A549 (cell line): ENCODE data around the gene MOGAT2. TPM values are rescaled to one million over a fixed set of nuclear protein-coding genes. Genes with fewer than 3 reads are reported as not detected.

Source experiments
- ATAC-seq, 2 experiments: fragments of 200-7000 bp in 1 of 2; fragments of >200 bp in 1 of 2; cut with Nextera tagmentation in 1 of 2; cut with Tn5 transposase in 1 of 2; 3 replicates each; pipeline versions ENCODE4 v1.8.0 to v1.9.1; 2018 to 2020; ENCODE audit warnings: mild to moderate bottlenecking in 1 of 2, moderate library complexity in 1 of 2
- CTCF ChIA-PET: fragments of 300-600 bp; sonication (Branson Sonifier 250); formaldehyde crosslinking; extraction: SDS; loops from one replicate; lab custom pipeline; 2021; ENCODE audit warnings: antibody characterized with exemption, inconsistent platforms; lab: Yijun Ruan, JAX
- POLR2A ChIA-PET: fragments of 350-600 bp; formaldehyde crosslinking; extraction: SDS; loops from one replicate; lab custom pipeline; 2021; ENCODE audit warnings: antibody characterized with exemption, inconsistent platforms; lab: Yijun Ruan, JAX
- DNase-seq, 2 experiments: peaks; one replicate each; pipeline versions ENCODE4 v3.0.0 to v3.0.0-alpha.2; 2011 to 2016; ENCODE audit warnings: low read depth in 1 of 2, low spot score in 1 of 2
- FAIRE-seq: peaks from 2 replicates; lab custom pipeline; 2011; peaks lifted over from hg19 to GRCh38; lab: Jason Lieb, UNC
- H3K27ac ChIP-seq, 2 experiments: fragments of >200 bp; sonication (Bioruptor Twin); formaldehyde crosslinking; 3 replicates each; pipeline ENCODE4 v1.5.1; 2016 to 2017
- H3K4me1 ChIP-seq: fragments of >200 bp; sonication (Bioruptor Twin); formaldehyde crosslinking; 3 replicates; pipeline ENCODE4 v1.6.1; 2016
- H3K4me2 ChIP-seq: fragments of >200 bp; sonication (Bioruptor Twin); formaldehyde crosslinking; 3 replicates; pipeline ENCODE4 v1.6.1; 2016
- H3K4me3 ChIP-seq: fragments of >200 bp; sonication (Bioruptor Twin); formaldehyde crosslinking; 3 replicates; pipeline ENCODE4 v1.5.1; 2016
- H3K9me3 ChIP-seq: fragments of >200 bp; sonication (Bioruptor Twin); formaldehyde crosslinking; 3 replicates; pipeline ENCODE4 v1.6.1; 2016
- CBX2 ChIP-seq: fragments of 200-600 bp; sonication (generic); IDR thresholded peaks from 2 replicates; pipeline ENCODE4 v1.6.1; 2016; ENCODE audit warnings: low read depth, mild to moderate bottlenecking, borderline replicate concordance
- CEBPB ChIP-seq, 2 experiments: fragments of >200 bp in 1 of 2; sonication (Bioruptor Twin) in 1 of 2; formaldehyde crosslinking in 1 of 2; IDR thresholded peaks; 2 replicates each; pipeline ENCODE4 v1.6.1; 2012 to 2016
- CHD2 ChIP-seq: fragments of 150-350 bp; IDR thresholded peaks from 2 replicates; pipeline ENCODE4 v1.6.1; 2014; ENCODE audit warnings: low read length; ENCODE audit not compliant: partially characterized antibody
- FOSB ChIP-seq: fragments of 250-450 bp; sonication (Bioruptor Pico); IDR thresholded peaks from 2 replicates; pipeline ENCODE4 v1.5.0; 2020; ENCODE audit warnings: mild to moderate bottlenecking, moderate library complexity
- FOSL2 ChIP-seq, 2 experiments: fragments of 450-650 bp in 1 of 2; fragments of >200 bp in 1 of 2; sonication (Bioruptor Twin) in 1 of 2; formaldehyde crosslinking; IDR thresholded peaks; 2 replicates each; pipeline versions ENCODE4 v1.5.0 to v1.6.1; 2016 to 2020; ENCODE audit warnings: mild to moderate bottlenecking in 1 of 2, moderate library complexity in 1 of 2
- HEYL ChIP-seq: fragments of 250-450 bp; sonication (Bioruptor Pico); IDR thresholded peaks from 2 replicates; pipeline ENCODE4 v1.8.0; 2021; ENCODE audit warnings: mild to moderate bottlenecking, moderate library complexity
- HOXB5 ChIP-seq: fragments of 250-450 bp; sonication (Bioruptor Pico); IDR thresholded peaks from 2 replicates; pipeline ENCODE4 v1.5.0; 2020; ENCODE audit warnings: mild to moderate bottlenecking, moderate library complexity
- MYC ChIP-seq: IDR thresholded peaks from 2 replicates; pipeline ENCODE4 v1.6.1; 2012; ENCODE audit warnings: mild to moderate bottlenecking, inconsistent platforms, low read length, improper control_type of control experiment, borderline replicate concordance
- NFE2L2 ChIP-seq: fragments of 150-350 bp; conservative IDR thresholded peaks from 2 replicates; pipeline ENCODE4 v1.6.1; 2014; ENCODE audit warnings: low read length
- NR3C1 ChIP-seq: fragments of >200 bp; sonication (Bioruptor Twin); formaldehyde crosslinking; IDR thresholded peaks from 3 replicates; pipeline ENCODE4 v1.6.1; 2017
- RAD21 ChIP-seq, 2 experiments: fragments of >200 bp in 1 of 2; sonication (Bioruptor Twin) in 1 of 2; formaldehyde crosslinking in 1 of 2; IDR thresholded peaks in 1 of 2; conservative IDR thresholded peaks in 1 of 2; 2 replicates in 1 of 2; 3 replicates in 1 of 2; pipeline ENCODE4 v1.6.1; 2012 to 2018; ENCODE audit warnings: inconsistent platforms in 1 of 2
- RARB ChIP-seq: fragments of 250-450 bp; sonication (Bioruptor Pico); IDR thresholded peaks from 2 replicates; pipeline ENCODE4 v1.8.0; 2021; ENCODE audit warnings: mild to moderate bottlenecking, moderate library complexity
- RFX5 ChIP-seq: fragments of 450-650 bp; IDR thresholded peaks from 2 replicates; pipeline ENCODE4 v1.7.1; 2014; ENCODE audit warnings: antibody characterized with exemption, mild to moderate bottlenecking, moderate library complexity
- RNF2 ChIP-seq: fragments of 200-600 bp; sonication (generic); IDR thresholded peaks from 2 replicates; pipeline ENCODE4 v1.6.1; 2016; ENCODE audit warnings: low read depth, mild to moderate bottlenecking, antibody characterized with exemption, moderate library complexity, borderline replicate concordance
- TP53 ChIP-seq: fragments of 250-450 bp; sonication (Bioruptor Pico); IDR thresholded peaks from 2 replicates; pipeline ENCODE4 v1.5.0; 2021; ENCODE audit warnings: mild to moderate bottlenecking, moderate library complexity
- ZC3H11A ChIP-seq: fragments of 450-650 bp; IDR thresholded peaks from 2 replicates; pipeline ENCODE4 v1.6.1; 2014; ENCODE audit warnings: antibody characterized with exemption, mild to moderate bottlenecking
- ZSCAN20 ChIP-seq: fragments of 250-450 bp; sonication (Bioruptor Pico); IDR thresholded peaks from 2 replicates; pipeline ENCODE4 v1.8.0; 2022; ENCODE audit warnings: mild to moderate bottlenecking, moderate library complexity
- WGBS: methylation state at CpG from one replicate; pipeline ENCODE4 v1.1.6; 2017; ENCODE audit errors: missing lambda C conversion rate; 5-methylcytosine and 5-hydroxymethylcytosine counted together
- polyA plus RNA-seq, 4 experiments: library from polyadenylated mRNA; depleted of rRNA in 3 of 4; stranded (reverse); fragments of >200 nt; fragmentation: RNase III in 1 of 4; extraction: RNeasy Plus Mini Kit Qiagen cat#74134 plus additional on column Dnase treatment in 1 of 4; gene quantifications; 2 replicates in 3 of 4; 3 replicates in 1 of 4; pipeline ENCODE4 v1.2.3, GENCODE V29; 2011 to 2017
- TF ChIP-seq, protein P1 (sequence below): fragments of >200 bp; sonication (Bioruptor Twin); formaldehyde crosslinking; IDR thresholded peaks from 2 replicates; pipeline ENCODE4 v1.6.1; 2016
- TF ChIP-seq, protein P2 (sequence below): fragments of >200 bp; sonication (Bioruptor Twin); formaldehyde crosslinking; IDR thresholded peaks from 3 replicates; pipeline ENCODE4 v1.5.1; 2016
- TF ChIP-seq, protein P3 (sequence below): fragments of 250-450 bp; sonication (Bioruptor Pico); IDR thresholded peaks from 2 replicates; pipeline ENCODE4 v1.5.0; 2020; ENCODE audit warnings: low read depth, mild to moderate bottlenecking, moderate library complexity

The MOGAT2 gene
- polyA plus RNA-seq, 2 of the 4 experiments (the other 2 are of a cell fraction): not detected

DNA sequence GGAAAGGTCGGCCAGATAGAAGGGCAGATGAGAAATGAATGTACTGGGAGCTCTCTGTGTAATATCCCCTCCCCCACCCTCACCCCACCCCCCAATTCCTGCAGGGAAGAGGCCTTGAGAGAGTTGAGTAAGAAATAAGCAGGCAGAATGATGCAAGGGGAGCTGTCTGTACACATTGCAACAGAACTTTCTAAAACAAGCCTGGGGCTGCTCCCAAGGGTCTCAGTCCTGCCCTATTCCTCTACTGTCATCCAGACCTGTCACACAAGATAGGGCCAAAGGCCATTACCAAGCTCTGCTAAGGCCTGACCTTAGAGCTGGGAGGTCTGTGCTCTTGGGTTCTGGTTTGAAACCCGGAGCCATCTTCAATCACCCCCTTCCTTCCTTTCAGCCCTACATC lies 45.2 kb downstream of the MOGAT2 start:
- no peak overlapping the region for H3K4me3 ChIP-seq
- ChIA-PET POLR2A (no interaction called here), CTCF (interaction anchor here (0.8 to 1.1 kb wide), 2 partner anchors 39 to 56 kb away, joined by 3 to 4 read pairs; no protein-coding TSS in a partner anchor)
- H3K9me3 ChIP-seq: no peaks in the 10 kb centered on the region
- ATAC-seq (0 out of 6 replicates have a peak, but pooled peaks of 1 of the 2 experiments have one; percentile 45), DNase-seq (peak in 1 of 2 experiments; percentile 22), FAIRE-seq (no peak)
- peak overlapping the region; percentile 52 to 72; a peak in 5 of 6 replicates for H3K27ac ChIP-seq
- peaks cover 18% of the 10 kb centered on the region; the same call in 2 of the 3 replicates for H3K4me1 ChIP-seq
- H3K4me2 ChIP-seq: peak overlapping the region; percentile 42; the same call in 2 of the 3 replicates
- WGBS: 51% methylated on average over 2 of the region's 2 CpGs
- TF ChIP-seq, protein P1, sequence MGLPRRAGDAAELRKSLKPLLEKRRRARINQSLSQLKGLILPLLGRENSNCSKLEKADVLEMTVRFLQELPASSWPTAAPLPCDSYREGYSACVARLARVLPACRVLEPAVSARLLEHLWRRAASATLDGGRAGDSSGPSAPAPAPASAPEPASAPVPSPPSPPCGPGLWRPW: peak; percentile 72; the same call in 1 of the 2 replicates
- peak; percentile 29 to 83; a peak in 3 of 4 replicates for TF ChIP-seq CEBPB (IDR thresholded peaks at IDR 0.05)
- TF ChIP-seq TP53 (CRISPR knock-in tag): no peak

DNA sequence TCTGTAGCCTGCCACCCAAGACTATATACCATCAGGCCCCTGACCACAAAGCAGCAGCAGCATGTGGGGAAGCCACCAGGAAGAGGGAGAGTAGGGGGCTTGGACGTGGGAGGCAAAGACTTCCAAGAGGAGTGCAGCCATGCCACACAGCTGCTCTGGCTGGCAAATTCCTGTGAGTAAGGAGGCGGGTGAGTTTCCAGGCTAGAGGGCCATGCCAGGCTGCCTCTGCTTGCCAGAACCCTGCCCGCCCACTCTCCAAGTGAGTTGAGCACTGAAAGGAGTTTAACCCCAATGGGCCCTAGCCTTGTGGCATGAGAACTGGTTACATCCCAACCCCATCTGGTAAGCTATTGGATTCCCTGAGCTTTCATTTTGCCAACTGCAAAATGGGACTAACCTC lies 46.2 kb downstream of the MOGAT2 start:
- no peaks in the 10 kb centered on the region for H3K9me3 ChIP-seq
- no peak overlapping the region for H3K27ac ChIP-seq
- no peak overlapping the region for H3K4me2 ChIP-seq
- no peak overlapping the region for H3K4me3 ChIP-seq
- DNase-seq (no peak), FAIRE-seq (no peak), ATAC-seq (no peak)
- WGBS: 79% methylated on average over 2 of the region's 3 CpGs
- POLR2A ChIA-PET: no interaction called here
- H3K4me1 ChIP-seq: peaks cover 23% of the 10 kb centered on the region; the same call in 2 of the 3 replicates
- CTCF ChIA-PET: interaction anchor here (0.8 to 1.6 kb wide), 3 partner anchors 11 to 40 kb away, joined by 3 to 5 read pairs (median 3); no protein-coding TSS in a partner anchor
- TF ChIP-seq CHD2 (no peak), RARB (no peak), FOSL2 (IDR thresholded peaks at IDR 0.05) (no peak), FOSL2 (CRISPR knock-in tag; IDR thresholded peaks at IDR 0.05) (no peak), ZC3H11A (no peak), CBX2 (no peak), RAD21 (conservative IDR thresholded peaks at IDR 0.05 in 1 of 2, IDR thresholded peaks at IDR 0.05 in 1 of 2) (no peak), ZSCAN20 (CRISPR knock-in tag) (no peak), TP53 (CRISPR knock-in tag) (no peak), FOSB (CRISPR knock-in tag) (no peak), MYC (no peak), RFX5 (no peak), NR3C1 (no peak), RNF2 (no peak), NFE2L2 (no peak), HOXB5 (CRISPR knock-in tag) (no peak)
- TF ChIP-seq, protein P2, sequence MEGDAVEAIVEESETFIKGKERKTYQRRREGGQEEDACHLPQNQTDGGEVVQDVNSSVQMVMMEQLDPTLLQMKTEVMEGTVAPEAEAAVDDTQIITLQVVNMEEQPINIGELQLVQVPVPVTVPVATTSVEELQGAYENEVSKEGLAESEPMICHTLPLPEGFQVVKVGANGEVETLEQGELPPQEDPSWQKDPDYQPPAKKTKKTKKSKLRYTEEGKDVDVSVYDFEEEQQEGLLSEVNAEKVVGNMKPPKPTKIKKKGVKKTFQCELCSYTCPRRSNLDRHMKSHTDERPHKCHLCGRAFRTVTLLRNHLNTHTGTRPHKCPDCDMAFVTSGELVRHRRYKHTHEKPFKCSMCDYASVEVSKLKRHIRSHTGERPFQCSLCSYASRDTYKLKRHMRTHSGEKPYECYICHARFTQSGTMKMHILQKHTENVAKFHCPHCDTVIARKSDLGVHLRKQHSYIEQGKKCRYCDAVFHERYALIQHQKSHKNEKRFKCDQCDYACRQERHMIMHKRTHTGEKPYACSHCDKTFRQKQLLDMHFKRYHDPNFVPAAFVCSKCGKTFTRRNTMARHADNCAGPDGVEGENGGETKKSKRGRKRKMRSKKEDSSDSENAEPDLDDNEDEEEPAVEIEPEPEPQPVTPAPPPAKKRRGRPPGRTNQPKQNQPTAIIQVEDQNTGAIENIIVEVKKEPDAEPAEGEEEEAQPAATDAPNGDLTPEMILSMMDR: no peak

DNA sequence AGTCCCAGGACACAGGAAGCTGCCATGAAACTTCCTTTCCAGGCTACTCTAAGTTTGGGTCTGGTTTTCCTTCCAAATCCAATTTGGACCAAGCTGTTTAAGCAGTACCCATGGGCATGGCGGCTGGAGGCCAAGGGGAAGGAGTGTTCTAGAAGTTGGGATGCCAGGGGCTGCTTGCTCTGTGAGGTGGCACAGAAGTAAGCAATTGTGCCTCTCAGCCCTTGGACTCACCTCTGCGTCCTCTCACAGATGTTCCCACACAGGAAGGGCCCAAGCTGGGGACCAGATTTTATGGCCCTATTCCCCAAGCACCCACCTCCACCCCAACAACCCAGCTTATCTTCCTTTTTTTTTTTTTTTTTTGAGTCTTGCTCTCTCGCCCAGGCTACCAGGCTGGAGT lies 47.5 kb downstream of the MOGAT2 start:
- Histone ChIP-seq H3K4me2 (no peak overlapping the region), H3K4me3 (no peak overlapping the region), H3K9me3 (no peaks in the 10 kb centered on the region), H3K4me1 (peaks cover 26% of the 10 kb centered on the region; the same call in 2 of the 3 replicates)
- CTCF ChIA-PET: interaction anchor here (1.0 to 1.6 kb wide), 4 partner anchors 10 to 42 kb away, joined by 3 to 5 read pairs (median 3); no protein-coding TSS in a partner anchor
- WGBS: 90% methylated on average over 3 of the region's 3 CpGs
- no peak for ATAC-seq
- DNase-seq: no peak
- FAIRE-seq: no peak
- TF ChIP-seq, protein P3, sequence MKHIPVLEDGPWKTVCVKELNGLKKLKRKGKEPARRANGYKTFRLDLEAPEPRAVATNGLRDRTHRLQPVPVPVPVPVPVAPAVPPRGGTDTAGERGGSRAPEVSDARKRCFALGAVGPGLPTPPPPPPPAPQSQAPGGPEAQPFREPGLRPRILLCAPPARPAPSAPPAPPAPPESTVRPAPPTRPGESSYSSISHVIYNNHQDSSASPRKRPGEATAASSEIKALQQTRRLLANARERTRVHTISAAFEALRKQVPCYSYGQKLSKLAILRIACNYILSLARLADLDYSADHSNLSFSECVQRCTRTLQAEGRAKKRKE (CRISPR knock-in tag): no peak
- TF ChIP-seq HEYL (CRISPR knock-in tag): no peak
- TF ChIP-seq, all 56 proteins: peak for 0
- no peak overlapping the region for H3K27ac ChIP-seq
- POLR2A ChIA-PET: no interaction called here
